ENCODE data around the gene GCLC. TPM values are rescaled to one million over a fixed set of nuclear protein-coding genes. Genes with fewer than 3 reads are reported as not detected.
"Not testable (repeated sequence)": the region's sequence is repeated elsewhere in the genome, so short reads cannot be mapped to it uniquely, and the experiment has no call there.

GCLC gene
- total RNA-seq, 4 donors from 2014 or later = 63.5 to 84.3 (median 71.7) TPM

DNA sequence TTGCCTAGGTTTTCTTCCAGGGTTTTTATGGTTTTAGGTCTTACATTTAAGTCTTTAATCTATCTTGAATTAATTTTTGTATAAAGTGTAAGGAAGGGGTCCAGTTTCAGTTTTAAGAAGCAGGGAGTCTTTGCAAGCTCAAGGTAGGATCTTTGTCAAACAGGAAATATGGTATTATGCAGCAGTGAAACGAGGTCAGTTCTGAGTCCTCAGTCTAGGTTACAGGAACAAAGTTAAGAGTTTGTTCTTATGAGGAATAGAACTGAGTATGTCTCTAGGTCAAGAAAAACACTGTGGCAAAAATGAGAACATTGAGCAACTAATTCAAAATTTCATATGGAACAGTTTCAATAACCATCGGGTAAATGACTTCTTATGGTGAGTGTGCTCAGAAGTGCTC is 63.6 kb downstream of the GCLC start:
- Histone ChIP-seq H3K36me3 (no peaks in the 10 kb centered on the region), H3K9me3 (no peaks in the 10 kb centered on the region), H3K4me3 (no peak overlapping the region), H3K27ac (no peak overlapping the region), H3K27me3 (no peaks in the 10 kb centered on the region), H3K4me1 (peaks cover 0 to 21% (median 3%) of the 10 kb centered on the region in 3 donors)
- TF ChIP-seq POLR2A (IDR thresholded peaks at IDR 0.05) = no peak
- no peak for TF ChIP-seq POLR2AphosphoS5 (IDR thresholded peaks at IDR 0.05)
- TF ChIP-seq, protein P1, sequence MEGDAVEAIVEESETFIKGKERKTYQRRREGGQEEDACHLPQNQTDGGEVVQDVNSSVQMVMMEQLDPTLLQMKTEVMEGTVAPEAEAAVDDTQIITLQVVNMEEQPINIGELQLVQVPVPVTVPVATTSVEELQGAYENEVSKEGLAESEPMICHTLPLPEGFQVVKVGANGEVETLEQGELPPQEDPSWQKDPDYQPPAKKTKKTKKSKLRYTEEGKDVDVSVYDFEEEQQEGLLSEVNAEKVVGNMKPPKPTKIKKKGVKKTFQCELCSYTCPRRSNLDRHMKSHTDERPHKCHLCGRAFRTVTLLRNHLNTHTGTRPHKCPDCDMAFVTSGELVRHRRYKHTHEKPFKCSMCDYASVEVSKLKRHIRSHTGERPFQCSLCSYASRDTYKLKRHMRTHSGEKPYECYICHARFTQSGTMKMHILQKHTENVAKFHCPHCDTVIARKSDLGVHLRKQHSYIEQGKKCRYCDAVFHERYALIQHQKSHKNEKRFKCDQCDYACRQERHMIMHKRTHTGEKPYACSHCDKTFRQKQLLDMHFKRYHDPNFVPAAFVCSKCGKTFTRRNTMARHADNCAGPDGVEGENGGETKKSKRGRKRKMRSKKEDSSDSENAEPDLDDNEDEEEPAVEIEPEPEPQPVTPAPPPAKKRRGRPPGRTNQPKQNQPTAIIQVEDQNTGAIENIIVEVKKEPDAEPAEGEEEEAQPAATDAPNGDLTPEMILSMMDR (IDR thresholded peaks at IDR 0.05) = no peak
- no peak for TF ChIP-seq EP300 (IDR thresholded peaks at IDR 0.05)
- ATAC-seq = no peak
- 68 to 74% methylated on average over 2 of the region's 2 CpGs for whole genome bisulfite sequencing, 2 donors (ENCODE audit: low coverage in 1 of 2)

- WGBS, 2 donors (ENCODE audit: low coverage in 1 of 2) = 94% methylated on average over 3 to 4 of the region's 4 CpGs
- H3K36me3 ChIP-seq, H3K27me3 ChIP-seq, H3K9me3 ChIP-seq, ATAC-seq, H3K4me3 ChIP-seq, H3K27ac ChIP-seq: not testable (repeated sequence)
- H3K4me1 ChIP-seq = peaks cover 0 to 21% (median 3%) of the 10 kb centered on the region in 3 donors
These were observed 64.1 kb downstream of the GCLC start for GRCh38 chr6:53480774-53481173.

GRCh38 chr6:53479871-53480270 is 65.0 kb downstream of the GCLC start:
- 91% methylated on average over 1 of the region's 1 CpG; no CpG with 5 or more reads in 1 of the 2 donors for WGBS, 2 donors (ENCODE audit: low coverage in 1 of 2)
- H3K9me3 ChIP-seq = no peaks in the 10 kb centered on the region
- H3K27ac ChIP-seq = no peak overlapping the region
- H3K27me3 ChIP-seq = no peaks in the 10 kb centered on the region
- no peak for ATAC-seq
- no peak overlapping the region for H3K4me3 ChIP-seq
- no peak for TF ChIP-seq POLR2AphosphoS5 (IDR thresholded peaks at IDR 0.05)
- TF ChIP-seq, protein P1 (IDR thresholded peaks at IDR 0.05) = no peak
- TF ChIP-seq POLR2A (IDR thresholded peaks at IDR 0.05) = no peak
- no peak for TF ChIP-seq EP300 (IDR thresholded peaks at IDR 0.05)
- peaks cover 0 to 17% (median 1%) of the 10 kb centered on the region in 3 donors for H3K4me1 ChIP-seq
- no peaks in the 10 kb centered on the region for H3K36me3 ChIP-seq

- TF ChIP-seq POLR2A (IDR thresholded peaks at IDR 0.05) (no peak), POLR2AphosphoS5 (IDR thresholded peaks at IDR 0.05) (no peak), EP300 (IDR thresholded peaks at IDR 0.05) (no peak)
- TF ChIP-seq, protein P1 (IDR thresholded peaks at IDR 0.05) = no peak
- 89 to 100% methylated on average over 1 of the region's 1 CpG for WGBS, 2 donors (ENCODE audit: low coverage in 1 of 2)
- Histone ChIP-seq H3K4me3 (no peak overlapping the region), H3K27me3 (no peaks in the 10 kb centered on the region), H3K4me1 (no peaks in the 10 kb centered on the region), H3K27ac (no peak overlapping the region), H3K36me3 (no peaks in the 10 kb centered on the region), H3K9me3 (no peaks in the 10 kb centered on the region)
- ATAC-seq = no peak
These were observed 67.9 kb downstream of the GCLC start for GRCh38 chr6:53476964-53477363.

DNA sequence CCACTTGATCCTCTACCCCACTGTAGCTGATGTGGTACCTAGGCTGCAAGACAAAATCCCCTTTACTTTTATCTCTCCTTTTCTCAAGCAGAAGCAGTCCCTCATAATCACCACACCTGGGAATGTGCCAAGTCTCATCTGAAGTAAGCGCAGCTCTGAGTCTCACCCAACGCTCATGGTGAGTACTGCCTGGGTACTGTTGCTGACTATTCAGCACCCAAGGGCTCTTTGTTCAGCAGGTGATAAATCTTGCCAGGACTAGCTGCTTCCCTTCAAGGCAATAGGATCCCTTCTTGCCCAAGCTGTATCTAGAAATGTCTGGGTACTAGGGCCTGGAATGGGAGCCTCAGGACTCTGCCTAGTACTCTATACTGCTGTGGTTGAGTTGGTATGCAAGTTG is 70.9 kb downstream of the GCLC start:
- no peaks in the 10 kb centered on the region for H3K9me3 ChIP-seq
- no peak for ATAC-seq
- no peaks in the 10 kb centered on the region for H3K27me3 ChIP-seq
- H3K4me3 ChIP-seq = no peak overlapping the region
- no peaks in the 10 kb centered on the region for H3K36me3 ChIP-seq
- H3K27ac ChIP-seq = no peak overlapping the region
- no peak for TF ChIP-seq POLR2AphosphoS5 (IDR thresholded peaks at IDR 0.05)
- no peak for TF ChIP-seq POLR2A (IDR thresholded peaks at IDR 0.05)
- no peak for TF ChIP-seq EP300 (IDR thresholded peaks at IDR 0.05)
- TF ChIP-seq, protein P1 (IDR thresholded peaks at IDR 0.05) = no peak
- 100% methylated on average over 2 of the region's 2 CpGs; no CpG with 5 or more reads in 1 of the 2 donors for WGBS, 2 donors (ENCODE audit: low coverage in 1 of 2)
- H3K4me1 ChIP-seq = no peaks in the 10 kb centered on the region
